DLD1 (cell line): ENCODE measurements around the gene TP53BP1.
"Not testable (repeated sequence)": the region's sequence is repeated elsewhere in the genome, so short reads cannot be mapped to it uniquely, and the experiment has no call there.

Experiments
- in situ Hi-C: cut with HindIII; loops from 2 replicates; pipeline ENCODE4 v1.10.0; 2017; ENCODE audit warnings: low sequenced_read_pairs

TP53BP1 gene, protein sequence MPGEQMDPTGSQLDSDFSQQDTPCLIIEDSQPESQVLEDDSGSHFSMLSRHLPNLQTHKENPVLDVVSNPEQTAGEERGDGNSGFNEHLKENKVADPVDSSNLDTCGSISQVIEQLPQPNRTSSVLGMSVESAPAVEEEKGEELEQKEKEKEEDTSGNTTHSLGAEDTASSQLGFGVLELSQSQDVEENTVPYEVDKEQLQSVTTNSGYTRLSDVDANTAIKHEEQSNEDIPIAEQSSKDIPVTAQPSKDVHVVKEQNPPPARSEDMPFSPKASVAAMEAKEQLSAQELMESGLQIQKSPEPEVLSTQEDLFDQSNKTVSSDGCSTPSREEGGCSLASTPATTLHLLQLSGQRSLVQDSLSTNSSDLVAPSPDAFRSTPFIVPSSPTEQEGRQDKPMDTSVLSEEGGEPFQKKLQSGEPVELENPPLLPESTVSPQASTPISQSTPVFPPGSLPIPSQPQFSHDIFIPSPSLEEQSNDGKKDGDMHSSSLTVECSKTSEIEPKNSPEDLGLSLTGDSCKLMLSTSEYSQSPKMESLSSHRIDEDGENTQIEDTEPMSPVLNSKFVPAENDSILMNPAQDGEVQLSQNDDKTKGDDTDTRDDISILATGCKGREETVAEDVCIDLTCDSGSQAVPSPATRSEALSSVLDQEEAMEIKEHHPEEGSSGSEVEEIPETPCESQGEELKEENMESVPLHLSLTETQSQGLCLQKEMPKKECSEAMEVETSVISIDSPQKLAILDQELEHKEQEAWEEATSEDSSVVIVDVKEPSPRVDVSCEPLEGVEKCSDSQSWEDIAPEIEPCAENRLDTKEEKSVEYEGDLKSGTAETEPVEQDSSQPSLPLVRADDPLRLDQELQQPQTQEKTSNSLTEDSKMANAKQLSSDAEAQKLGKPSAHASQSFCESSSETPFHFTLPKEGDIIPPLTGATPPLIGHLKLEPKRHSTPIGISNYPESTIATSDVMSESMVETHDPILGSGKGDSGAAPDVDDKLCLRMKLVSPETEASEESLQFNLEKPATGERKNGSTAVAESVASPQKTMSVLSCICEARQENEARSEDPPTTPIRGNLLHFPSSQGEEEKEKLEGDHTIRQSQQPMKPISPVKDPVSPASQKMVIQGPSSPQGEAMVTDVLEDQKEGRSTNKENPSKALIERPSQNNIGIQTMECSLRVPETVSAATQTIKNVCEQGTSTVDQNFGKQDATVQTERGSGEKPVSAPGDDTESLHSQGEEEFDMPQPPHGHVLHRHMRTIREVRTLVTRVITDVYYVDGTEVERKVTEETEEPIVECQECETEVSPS (N-terminal part only)

DNA sequence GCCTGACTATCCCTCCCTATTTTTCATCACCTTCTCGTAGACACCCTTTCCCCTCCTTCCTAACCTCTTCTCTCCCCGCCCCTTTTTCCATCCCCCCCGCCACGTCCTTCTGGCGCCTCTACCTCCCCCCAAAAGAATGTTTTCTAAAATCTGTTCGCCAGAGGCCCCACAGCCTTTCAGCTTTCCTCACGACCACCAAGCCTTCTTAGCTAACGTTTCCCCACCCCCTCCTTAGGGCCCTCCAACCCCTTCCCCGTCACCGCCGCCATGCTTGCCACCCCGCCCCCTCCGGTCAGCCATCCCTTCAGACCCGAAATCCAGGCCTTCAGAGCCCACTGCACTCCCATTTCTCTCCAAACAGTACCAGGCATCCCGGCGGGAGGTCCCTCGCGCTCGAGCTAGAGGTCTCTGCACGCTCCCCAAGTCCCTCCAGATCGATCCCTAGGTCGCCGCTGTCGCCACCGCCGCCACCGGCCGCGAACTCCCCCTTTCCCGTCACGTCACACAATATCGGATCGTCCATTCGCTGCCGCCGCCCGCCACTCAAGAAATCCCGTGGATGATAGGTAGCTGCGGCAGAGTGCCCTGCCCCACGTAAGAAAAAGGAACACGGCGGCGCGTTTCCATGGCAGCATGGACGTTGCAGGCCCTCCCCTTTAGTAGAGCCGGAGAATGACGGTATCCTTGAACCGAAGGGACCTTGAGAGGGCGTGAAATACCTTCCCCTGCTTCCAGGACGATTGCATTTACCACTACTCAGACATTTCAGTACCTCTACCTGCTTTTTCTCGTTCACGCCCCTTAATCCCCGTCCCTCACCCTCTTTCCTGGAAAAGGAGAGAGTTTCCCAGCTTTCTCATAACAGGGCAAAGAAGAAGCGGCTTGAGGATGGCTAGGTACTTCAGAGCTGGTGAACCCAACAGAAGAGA, at the start of gene TP53BP1:
TSS of gene TP53BP1 (minus strand) at position 484 of the 929 bp plus-strand sequence. CDS start at position 371, 113 bp downstream.
- in situ Hi-C loops = no loop called here

DNA sequence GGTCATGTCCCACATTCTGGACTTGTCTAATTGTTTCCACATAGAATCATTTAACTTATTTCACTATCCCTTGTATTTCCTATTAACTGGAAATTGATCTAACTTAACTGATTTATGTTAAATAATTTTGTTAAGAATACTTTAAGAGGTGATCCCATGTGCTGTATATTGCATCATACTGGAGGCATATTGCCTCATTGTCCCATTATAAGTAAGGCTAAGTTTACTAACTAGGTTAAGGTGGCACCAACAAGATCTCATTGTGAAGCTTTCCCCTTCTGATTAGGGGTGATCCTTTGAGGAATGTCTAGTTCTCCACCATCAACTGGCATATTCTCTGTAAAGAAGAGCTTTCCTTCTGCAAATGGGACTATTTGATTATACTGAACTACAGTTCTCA, 48.8 kb upstream of the TP53BP1 start:
- in situ Hi-C loops = no loop called here

DNA sequence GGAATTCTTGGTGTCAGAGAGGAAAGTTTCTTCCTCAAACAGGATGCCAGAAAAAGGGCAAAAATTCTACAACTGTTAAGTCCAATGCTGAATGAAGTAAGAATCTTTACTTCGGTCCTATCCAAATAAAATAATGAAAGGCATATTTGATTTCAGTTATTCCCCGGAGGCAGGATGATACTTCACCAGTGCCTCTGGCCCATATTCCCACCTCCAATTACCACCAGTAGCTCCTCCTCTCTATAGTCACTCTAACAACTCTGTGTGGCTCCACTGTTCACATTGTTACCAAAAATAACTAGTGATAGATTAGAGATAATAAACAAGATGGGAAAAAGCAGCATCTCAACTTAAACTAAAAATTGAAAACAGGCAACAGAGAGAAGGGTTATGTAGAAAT, 45.1 kb upstream of the TP53BP1 start:
- in situ Hi-C loops = no loop called here

DNA sequence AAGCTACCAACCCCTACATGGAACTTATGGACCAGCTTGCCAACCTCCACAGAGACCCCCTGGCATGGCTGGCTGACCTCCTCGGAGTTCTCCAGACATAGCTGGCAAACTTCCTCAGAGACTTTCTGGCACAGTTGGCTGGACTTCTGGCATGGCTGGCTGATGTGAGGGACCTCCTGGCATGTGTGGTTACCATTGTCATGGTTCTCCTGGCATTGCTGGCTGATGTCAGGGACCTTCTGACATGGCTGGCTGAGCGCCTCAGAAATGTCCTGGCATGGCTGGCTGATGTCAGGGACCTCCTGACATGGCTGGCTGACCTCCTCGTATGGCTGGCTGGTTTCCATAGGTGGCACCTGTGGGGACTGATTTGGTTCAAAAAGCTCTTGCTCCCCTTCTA, 41.9 kb upstream of the TP53BP1 start:
- in situ Hi-C loops = no loop called here

DNA sequence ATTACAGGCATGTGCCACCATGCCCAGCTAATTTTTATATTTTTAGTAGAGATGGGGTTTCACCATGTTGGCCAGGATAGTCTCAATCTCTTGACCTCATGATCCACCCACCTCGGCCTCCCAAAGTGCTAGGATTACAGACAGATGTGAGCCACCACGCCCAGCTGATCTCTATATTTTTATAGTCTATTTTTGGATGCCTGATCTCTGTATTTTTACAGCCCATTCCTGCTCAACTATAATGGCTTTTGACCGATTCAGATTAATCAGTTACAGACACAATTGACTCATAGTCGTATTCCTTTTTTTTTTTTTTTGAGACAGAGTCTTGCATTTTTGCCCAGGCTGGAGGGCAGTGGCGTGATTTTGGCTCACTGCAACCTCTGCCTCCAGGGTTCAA, 39.9 kb upstream of the TP53BP1 start:
- in situ Hi-C loops = not testable (repeated sequence)

DNA sequence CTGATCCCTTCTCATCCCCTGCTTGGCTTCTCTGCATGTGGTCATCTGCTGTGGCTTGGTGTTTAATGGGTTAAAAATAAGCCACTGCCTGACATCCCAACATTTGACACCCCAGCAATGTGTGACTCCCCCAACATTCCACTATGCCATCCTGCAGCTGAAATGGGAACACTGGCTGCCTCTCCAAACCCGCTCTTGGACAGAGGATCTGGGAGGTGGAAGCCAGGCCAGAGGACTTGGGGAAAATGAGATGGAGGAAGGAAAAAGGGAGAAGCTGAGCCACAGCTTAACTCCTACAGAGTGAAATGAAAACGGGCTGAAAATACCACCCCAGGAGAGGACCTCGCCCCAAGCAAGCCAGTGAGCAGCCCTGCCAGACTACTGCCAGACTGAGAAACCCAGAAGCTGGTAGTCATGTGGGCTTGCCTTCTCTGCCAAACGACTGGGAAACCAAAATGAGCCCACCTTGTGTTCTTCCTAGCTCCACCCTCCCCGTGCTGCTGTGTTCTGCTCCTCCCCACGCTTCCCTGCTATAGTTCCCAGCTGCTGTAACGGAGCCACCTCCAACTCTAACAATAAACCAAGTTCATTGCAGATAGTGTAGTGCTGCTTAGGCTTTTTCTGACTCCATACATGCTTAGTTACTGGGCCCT, 38.2 kb upstream of the TP53BP1 start:
- in situ Hi-C loops = no loop called here

DNA sequence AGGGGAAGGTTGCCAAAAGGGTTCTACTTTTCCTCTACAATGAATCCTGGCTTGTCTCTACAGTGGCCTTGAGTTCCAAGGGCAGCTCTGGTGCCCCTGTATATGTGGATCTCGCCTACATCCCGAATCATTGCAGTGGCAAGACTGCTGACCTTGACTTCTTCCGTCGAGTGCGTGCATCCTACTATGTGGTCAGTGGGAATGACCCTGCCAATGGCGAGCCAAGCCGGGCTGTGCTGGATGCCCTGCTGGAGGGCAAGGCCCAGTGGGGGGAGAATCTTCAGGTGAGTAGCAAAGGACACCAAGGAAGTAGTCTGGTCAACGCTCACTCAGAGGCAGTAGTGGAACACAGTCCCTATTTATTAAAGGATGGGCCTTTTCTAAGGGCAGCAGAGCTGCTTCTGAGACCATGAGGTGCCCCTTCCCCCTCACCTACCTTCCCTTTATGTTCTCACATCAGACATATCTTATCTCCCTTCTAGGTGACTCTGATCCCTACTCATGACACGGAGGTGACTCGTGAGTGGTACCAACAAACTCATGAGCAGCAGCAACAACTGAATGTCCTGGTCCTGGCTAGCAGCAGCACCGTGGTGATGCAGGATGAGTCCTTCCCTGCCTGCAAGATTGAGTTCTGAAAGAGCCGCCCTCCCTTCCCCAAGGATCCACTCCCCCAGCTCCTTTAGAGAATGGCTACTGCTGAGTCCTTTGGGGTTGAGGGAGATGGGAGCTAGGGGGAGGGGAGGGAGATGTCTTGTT, 36.8 kb upstream of the TP53BP1 start:
- in situ Hi-C loops = no loop called here

DNA sequence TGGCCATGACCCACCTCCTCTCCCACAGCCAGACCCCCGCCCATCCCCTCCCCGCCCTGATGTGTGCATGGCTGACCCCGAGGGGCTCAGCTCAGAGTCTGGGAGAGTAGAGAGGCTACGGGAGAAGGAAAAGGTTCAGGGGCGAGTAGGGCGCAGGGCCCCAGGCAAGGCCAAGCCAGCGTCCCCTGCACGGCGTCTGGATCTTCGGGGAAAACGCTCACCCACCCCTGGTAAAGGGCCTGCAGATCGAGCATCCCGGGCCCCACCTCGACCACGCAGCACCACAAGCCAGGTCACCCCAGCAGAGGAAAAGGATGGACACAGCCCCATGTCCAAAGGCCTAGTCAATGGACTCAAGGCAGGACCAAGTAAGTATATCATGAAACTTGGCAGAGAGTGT, 36.2 kb upstream of the TP53BP1 start:
- in situ Hi-C loops = no loop called here

DNA sequence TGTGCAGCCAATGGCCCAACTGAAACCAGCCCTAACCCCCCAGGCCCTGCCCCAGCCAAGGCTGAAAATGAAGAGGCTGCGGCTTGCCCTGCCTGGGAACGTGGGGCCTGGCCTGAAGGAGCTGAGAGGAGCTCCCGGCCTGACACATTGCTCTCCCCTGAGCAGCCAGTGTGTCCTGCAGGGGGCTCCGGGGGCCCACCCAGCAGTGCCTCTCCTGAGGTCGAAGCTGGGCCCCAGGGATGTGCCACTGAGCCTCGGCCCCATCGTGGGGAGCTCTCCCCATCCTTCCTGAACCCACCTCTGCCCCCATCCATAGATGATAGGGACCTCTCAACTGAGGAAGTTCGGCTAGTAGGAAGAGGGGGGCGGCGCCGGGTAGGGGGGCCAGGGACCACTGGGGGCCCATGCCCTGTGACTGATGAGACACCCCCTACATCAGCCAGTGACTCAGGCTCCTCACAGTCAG, 35.6 kb upstream of the TP53BP1 start:
- in situ Hi-C loops = no loop called here

DNA sequence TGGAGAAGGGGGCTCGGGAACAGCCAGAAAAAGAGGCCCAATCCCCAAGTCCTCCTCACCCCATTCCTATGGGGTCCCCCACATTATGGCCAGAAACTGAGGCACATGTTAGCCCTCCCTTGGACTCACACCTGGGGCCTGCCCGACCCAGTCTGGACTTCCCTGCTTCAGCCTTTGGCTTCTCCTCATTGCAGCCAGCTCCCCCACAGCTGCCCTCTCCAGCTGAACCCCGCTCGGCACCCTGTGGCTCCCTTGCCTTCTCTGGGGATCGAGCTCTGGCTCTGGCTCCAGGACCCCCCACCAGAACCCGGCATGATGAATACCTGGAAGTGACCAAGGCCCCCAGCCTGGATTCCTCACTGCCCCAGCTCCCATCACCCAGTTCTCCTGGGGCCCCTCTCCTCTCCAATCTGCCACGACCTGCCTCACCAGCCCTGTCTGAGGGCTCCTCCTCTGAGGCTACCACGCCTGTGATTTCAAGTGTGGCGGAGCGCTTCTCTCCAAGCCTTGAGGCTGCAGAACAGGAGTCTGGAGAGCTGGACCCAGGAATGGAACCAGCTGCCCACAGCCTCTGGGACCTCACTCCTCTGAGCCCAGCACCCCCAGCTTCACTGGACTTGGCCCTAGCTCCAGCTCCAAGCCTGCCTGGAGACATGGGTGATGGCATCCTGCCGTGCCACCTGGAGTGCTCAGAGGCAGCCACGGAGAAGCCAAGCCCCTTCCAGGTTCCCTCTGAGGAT, 35.0 kb upstream of the TP53BP1 start:
- in situ Hi-C loops = no loop called here

DNA sequence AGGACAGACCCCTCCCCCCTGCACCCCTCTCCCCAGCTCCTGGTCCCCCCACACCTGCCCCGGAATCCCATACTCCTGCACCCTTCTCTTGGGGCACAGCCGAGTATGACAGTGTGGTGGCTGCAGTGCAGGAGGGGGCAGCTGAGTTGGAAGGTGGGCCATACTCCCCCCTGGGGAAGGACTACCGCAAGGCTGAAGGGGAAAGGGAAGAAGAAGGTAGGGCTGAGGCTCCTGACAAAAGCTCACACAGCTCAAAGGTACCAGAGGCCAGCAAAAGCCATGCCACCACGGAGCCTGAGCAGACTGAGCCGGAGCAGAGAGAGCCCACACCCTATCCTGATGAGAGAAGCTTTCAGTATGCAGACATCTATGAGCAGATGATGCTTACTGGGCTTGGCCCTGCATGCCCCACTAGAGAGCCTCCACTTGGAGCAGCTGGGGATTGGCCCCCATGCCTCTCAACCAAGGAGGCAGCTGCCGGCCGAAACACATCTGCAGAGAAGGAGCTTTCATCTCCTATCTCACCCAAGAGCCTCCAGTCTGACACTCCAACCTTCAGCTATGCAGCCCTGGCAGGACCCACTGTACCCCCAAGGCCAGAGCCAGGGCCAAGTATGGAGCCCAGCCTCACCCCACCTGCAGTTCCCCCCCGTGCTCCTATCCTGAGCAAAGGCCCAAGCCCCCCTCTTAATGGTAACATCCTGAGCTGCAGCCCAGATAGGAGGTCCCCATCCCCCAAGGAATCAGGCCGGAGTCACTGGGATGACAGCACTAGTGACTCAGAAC, 34.3 kb upstream of the TP53BP1 start:
- in situ Hi-C loops = no loop called here

DNA sequence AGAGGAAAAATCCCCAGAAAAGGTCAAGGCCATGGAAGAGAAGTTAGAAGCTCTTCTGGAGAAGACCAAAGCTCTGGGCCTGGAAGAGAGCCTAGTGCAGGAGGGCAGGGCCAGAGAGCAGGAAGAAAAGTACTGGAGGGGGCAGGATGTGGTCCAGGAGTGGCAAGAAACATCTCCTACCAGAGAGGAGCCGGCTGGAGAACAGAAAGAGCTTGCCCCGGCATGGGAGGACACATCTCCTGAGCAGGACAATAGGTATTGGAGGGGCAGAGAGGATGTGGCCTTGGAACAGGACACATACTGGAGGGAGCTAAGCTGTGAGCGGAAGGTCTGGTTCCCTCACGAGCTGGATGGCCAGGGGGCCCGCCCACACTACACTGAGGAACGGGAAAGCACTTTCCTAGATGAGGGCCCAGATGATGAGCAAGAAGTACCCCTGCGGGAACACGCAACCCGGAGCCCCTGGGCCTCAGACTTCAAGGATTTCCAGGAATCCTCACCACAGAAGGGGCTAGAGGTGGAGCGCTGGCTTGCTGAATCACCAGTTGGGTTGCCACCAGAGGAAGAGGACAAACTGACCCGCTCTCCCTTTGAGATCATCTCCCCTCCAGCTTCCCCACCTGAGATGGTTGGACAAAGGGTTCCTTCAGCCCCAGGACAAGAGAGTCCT, 33.4 kb upstream of the TP53BP1 start:
- in situ Hi-C loops = no loop called here

DNA sequence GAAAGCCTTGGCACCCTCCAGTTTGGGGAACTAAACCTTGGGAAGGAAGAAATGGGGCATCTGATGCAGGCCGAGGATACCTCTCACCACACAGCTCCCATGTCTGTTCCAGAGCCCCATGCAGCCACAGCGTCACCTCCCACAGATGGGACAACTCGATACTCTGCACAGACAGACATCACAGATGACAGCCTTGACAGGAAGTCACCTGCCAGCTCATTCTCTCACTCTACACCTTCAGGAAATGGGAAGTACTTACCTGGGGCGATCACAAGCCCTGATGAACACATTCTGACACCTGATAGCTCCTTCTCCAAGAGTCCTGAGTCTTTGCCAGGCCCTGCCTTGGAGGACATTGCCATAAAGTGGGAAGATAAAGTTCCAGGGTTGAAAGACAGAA, 32.2 kb upstream of the TP53BP1 start:
- in situ Hi-C loops = no loop called here

DNA sequence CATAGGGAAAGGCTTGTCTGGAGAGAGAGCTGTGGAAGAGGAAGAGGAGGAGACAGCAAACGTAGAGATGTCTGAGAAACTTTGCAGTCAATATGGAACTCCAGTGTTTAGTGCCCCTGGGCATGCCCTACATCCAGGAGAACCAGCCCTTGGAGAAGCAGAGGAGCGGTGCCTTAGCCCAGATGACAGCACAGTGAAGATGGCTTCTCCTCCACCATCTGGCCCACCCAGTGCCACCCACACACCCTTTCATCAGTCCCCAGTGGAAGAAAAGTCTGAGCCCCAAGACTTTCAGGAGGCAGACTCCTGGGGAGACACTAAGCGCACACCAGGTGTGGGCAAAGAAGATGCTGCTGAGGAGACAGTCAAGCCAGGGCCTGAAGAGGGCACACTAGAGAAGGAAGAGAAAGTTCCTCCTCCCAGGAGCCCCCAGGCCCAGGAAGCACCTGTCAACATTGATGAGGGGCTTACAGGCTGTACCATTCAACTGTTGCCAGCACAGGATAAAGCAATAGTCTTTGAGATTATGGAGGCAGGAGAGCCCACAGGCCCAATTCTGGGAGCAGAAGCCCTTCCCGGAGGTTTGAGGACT, 31.4 kb upstream of the TP53BP1 start:
- in situ Hi-C loops = no loop called here

DNA sequence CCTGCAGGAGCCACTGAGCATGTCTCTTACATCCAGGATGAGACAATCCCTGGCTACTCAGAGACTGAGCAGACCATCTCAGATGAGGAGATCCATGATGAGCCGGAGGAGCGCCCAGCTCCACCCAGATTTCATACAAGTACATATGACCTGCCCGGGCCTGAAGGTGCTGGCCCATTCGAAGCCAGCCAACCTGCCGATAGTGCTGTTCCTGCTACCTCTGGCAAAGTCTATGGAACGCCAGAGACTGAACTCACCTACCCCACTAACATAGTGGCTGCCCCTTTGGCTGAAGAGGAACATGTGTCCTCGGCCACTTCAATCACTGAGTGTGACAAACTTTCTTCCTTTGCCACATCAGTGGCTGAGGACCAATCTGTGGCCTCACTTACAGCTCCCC, 30.7 kb upstream of the TP53BP1 start:
- in situ Hi-C loops = no loop called here

DNA sequence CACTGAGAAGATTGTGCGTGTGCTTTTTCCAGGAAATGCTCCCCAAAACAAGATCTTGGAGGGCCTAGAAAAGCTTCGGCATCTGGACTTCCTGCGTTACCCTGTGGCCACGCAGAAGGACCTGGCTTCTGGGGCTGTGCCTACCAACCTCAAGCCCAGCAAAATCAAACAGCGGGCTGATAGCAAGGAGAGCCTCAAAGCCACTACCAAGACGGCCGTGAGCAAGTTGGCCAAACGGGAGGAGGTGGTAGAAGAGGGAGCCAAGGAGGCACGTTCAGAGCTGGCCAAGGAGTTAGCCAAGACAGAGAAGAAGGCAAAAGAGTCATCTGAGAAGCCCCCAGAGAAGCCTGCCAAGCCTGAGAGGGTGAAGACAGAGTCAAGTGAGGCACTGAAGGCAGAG, 29.3 kb upstream of the TP53BP1 start:
- in situ Hi-C loops = no loop called here
